ENCODE results near the gene BRPF3.

The BRPF3 gene

DNA sequence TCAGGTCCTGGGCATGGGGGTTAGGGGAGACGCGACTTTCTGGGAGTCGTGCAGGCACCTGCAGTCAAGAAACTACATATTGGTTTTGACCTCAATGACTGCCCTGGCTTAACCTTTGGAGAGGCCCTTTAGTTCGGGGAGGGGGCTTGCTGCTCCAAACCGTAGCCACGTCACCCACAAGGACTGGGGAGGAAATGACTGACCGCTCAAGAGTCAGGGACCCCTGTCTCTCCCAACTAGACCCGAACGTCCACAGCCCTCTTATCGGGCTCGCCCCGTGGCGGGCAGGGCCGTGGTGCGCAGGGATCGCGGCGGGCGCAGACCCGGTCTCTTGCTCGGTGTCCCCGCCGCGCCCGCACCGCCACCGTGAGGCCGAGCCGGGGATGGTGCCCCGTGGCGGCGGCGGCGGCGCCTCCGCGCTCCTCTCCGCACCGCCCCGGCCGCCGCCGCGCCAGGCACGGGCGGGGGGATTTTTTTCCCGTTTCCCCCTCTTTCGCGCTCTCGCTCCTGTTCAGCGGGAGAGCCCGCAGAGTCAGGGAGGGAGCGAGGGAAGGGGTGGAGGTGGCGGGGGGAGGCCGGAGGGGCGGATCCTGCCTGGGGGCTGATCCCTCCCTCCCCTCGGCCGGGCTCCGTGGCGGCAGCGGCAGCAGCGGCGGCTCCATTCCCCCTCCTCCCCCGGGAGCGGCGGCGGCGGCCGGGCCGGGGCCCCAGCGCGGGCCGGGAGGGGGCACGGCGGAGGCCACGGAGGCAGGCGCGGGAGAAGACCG lies at the start of gene BRPF3:
TSS of gene BRPF3 (plus strand) at position 632 of the 767 bp plus-strand sequence. CDS start 3,579 bp downstream, outside the sequence.
- in situ Hi-C loops (cut with HindIII; ENCODE audit: low sequenced_read_pairs), result loop anchor here (5.0 kb wide), 1 partner anchor 51 kb away; no protein-coding TSS in a partner anchor

DNA sequence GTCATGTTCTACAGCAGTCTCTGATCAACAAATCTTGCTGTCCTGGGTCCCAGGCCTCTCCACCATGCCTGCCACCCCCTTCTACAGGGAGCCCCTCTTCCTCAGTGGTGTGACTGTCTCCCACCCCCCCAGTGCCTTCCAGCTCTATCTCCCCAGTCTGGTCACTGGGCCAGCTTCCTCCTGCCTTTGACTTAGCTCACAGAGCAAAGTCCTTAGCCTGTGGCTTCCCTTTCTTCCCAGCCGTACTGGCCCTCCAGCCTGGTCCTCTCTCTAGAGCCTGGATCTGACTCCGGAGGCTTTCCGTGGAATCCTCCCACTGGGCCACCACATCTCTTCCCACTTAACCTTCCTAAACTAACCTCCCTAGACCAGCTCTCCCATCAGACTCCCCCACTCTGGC lies 49.2 kb upstream of the BRPF3 start:
- in situ Hi-C loops (cut with HindIII; ENCODE audit: low sequenced_read_pairs), result no loop called here

DNA sequence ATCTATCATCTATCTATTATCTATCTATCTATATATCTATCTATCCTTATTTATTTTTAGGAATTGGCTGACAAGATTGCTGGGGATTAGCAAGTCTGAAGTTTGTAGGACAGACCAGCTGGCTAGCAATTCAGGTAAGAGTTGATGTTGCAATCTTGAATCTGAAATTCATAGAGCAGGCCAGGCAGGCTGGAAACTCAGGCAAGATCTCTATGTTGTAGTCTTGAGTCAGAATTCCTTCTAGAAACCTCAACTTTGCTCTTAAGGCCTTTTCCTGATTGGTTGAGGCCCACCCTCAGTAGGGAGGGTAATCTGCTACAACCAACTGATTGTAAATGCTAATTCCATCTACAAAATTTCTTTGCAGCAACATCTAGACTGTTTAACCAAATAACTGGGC lies 47.1 kb upstream of the BRPF3 start:
- in situ Hi-C loops (cut with HindIII; ENCODE audit: low sequenced_read_pairs), result no loop called here

DNA sequence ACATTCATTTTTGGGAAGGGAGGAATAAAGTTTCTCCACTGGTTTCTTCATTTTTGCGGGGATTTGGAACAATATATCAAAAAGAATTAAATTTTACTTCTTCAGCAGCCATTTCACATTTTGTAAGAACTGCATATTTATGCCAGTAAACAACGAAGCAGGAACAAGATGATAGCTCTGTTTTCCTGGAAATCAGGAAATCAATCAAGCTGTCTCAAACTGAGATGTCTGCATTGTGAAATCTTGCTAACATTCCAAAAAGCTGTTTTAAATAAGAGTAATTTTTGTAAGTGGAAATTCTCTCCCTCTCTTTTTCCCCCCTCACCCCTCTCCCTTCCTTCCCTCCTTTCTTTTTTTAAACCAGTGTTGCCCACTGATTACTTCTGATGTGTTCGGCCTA lies 46.3 kb upstream of the BRPF3 start:
- in situ Hi-C loops (cut with HindIII; ENCODE audit: low sequenced_read_pairs), result no loop called here

DNA sequence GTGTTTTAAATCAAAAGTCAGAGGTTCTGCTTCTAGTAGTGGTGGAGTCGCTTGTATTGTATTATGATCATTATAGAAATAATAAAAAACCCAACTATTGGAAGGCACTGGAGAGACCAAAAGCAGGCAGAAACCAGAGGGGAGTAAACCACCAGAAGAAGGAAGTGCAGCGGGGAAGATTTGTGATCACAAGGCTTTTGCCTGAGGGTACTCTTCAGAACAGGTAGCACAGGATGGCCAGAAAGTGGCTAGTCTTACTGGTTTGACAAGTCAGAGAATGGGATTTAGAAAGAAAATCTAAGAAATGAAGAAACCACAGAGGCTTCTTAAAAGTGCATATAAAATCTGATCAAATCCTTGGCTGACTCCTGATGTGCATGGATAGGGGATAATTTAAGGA lies 42.3 kb upstream of the BRPF3 start:
- in situ Hi-C loops (cut with HindIII; ENCODE audit: low sequenced_read_pairs), result no loop called here

DNA sequence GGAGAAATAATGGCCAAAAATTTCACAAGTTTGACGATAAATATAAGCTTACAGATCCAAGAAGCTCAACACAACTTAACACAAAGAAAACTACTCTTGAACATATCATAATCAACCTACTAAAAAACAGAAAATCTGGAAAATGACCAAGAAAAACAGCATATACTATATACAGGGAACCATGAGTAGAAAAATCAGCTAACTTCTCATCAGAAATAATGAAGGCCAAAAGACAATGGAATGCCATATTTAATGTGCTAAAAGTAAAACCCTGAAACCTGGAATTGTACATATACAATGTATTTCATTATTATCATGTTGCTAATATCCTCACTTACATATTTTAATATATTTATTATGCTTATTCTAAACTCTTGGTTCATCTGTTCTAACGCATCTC lies 40.9 kb upstream of the BRPF3 start:
- in situ Hi-C loops (cut with HindIII; ENCODE audit: low sequenced_read_pairs), result no loop called here

DNA sequence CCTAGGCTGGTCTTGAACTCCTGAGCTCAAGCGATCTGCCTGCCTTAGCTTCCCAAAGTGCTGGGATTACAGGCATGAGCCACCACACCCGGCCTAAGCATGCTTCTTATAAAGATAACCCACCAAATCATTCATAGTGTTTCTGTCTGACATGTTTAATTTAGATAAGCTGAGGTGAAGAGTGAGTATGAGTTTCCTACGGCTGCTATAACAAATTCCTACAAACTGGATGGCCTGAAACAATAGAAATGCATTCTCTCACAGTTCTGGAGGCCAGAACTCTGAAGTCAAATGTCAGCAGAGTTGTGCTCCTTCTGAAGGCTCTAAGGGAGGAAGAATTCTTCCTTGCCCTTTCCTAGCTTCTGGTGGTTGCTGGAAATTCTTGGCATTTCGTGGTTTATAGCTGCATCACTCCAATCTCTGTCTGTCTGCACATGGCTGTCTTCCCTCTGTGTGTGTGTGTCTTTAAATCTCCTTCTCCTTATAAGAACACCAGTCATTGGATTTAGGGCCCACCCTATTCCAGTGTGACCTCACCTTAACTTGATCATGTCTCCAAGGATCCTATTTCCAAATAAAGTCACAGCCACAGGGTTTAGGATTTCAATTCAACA lies 36.3 kb upstream of the BRPF3 start:
- in situ Hi-C loops (cut with HindIII; ENCODE audit: low sequenced_read_pairs), result no loop called here

DNA sequence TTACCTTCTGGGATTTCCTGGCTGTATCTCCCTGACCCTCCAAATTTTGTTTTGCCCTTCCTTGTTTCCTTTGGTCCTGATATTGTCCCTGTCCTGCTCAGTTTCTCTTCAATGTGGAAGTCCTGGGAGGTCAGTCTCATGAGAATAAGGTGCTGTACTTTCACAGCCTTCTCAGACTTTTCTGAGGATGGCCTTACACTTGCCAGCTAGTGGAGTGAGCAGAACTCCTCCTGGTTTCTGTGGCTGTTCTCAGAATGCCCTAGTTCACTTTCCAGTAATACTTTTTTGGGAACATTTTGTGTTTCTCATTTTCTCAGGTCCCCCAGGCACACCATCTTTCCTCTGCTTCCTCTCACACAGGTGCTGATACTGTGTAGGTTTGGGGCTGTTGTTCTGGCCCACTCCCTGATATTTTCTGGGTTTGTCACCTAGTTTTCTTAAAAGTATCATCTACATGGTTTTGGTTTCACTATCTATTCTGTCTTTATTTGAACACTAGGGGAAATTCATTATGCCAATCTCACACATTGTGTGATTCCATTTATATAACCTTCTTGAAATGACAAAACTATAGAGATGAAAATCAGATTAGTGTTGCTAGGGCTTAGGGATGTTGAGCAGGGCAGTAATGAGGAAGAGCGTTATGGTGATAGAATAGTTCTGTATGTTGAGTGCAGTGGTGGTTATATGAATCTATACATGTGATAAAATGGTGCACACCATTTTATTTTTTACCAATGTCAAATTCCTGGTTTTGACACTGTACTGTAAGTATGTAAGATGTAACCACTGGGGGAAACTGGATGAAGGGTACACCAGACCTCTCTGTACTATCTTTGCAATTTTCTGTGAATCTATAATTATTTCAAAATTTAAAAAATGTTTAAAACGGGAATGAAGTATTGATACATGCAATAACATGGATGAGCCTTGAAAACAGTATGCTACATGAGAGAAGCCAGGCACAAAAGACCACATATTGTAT lies 27.2 kb upstream of the BRPF3 start:
- in situ Hi-C loops (cut with HindIII; ENCODE audit: low sequenced_read_pairs), result no loop called here

DNA sequence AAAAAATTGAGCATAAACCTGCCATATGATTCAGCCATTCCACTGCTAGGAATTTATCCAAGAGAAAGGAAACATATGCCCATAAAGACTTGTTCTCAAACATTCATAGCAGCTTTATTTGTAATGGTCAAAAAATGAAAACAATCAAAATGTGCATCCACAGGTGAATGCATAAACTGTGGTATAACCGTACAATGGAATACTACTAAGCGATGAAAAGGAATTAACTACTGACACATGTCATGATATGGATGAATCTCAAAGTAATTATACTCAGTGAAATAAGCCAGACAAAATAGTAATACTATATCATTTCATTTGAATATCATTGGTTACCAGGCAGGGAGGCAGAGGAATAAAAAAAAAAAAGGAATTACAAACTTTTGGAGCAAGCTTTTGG lies 25.8 kb upstream of the BRPF3 start:
- in situ Hi-C loops (cut with HindIII; ENCODE audit: low sequenced_read_pairs), result no loop called here

DNA sequence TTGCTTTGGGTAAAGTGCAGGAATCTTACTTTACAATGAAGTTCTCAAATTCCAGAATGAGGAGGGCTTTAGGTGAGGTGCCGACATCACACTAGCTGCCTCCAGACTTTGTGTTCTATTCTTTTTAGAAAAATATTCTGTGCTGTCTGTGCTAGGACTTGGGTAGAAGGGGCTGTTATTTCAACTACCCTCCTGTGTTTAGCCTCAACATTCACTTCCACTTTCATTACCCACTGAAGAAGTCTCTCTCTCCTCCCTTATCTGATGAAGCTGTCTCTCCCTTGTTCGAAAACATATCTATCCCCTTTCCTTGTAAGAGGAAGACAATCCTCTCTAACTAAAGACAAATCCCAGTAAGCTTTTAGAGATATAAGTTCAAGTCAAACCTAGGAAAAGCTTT lies 25.0 kb upstream of the BRPF3 start:
- in situ Hi-C loops (cut with HindIII; ENCODE audit: low sequenced_read_pairs), result no loop called here

DNA sequence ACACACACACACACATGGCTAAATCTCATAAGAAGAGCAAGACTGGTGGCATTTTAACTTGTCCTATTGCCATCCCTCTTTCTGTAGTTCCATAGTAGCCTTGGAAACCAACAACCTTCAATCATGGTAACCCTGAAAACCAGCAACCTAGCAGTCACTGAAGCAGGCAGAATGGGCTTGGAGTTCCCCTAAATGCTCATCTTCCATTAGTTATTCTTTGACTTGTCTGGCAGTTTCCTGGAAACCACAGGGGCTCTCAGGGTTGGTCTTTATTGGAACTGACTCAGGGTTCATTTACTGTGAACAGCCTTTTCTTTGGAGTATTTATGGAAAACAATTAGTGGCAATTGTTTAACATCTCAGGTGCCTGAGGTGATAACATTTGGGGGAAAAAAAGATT lies 19.4 kb upstream of the BRPF3 start:
- in situ Hi-C loops (cut with HindIII; ENCODE audit: low sequenced_read_pairs), result no loop called here

DNA sequence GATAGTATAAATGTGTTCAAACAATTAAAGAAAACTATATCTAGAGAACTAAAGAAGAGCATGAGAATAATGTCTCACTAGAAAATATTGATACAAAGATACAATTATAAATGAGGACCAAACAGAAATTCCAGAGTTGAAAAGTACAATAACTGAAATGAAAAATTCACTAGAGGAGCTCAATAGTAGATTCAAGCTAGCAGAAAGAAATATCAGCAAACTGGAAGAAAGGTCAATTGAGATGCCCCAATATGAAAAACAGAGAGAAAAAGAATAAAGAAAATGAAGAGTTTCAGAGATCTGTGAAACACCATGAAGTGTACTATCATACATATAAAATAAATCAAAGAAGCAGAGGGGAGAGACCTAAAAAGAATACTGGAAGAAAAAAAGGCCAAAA lies 18.0 kb upstream of the BRPF3 start:
- in situ Hi-C loops (cut with HindIII; ENCODE audit: low sequenced_read_pairs), result no loop called here

DNA sequence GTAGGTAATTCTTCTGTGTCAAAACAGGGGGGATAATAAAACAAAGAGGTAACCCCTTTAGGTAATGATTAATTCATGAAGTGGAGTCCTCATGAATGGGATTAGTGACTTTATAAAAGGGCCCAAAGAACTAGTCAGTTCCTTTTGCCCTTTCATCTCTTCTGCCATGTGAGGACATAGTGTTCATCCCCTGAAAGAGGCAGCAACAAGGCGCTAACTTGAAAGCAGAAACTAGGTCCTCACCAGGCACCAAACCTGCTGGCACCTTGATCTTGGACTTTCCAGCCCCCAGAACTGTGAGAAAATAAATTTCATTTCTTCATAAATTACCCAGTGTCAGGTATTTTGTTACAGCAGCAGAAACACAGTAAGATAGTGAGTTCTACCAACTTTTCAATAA lies 16.4 kb upstream of the BRPF3 start:
- in situ Hi-C loops (cut with HindIII; ENCODE audit: low sequenced_read_pairs), result no loop called here

DNA sequence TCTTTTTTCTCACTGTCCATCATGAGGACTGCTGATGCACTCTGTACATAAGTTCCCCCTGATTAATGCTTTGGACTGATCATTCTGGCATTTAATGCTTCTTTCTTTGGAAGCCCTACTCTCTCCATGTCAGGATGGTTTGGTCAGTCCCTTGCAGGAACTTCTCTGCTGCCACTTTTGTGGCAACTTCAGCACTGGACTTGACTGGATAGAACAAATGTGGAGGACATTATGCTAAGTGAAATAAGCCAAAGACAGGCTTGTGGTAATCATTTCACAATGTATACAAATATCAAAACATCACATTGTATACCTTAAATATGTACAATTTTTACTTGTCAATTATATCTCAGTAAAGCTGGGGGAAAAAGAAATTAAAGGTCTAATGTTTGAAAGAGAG lies 12.2 kb upstream of the BRPF3 start:
- in situ Hi-C loops (cut with HindIII; ENCODE audit: low sequenced_read_pairs), result no loop called here

DNA sequence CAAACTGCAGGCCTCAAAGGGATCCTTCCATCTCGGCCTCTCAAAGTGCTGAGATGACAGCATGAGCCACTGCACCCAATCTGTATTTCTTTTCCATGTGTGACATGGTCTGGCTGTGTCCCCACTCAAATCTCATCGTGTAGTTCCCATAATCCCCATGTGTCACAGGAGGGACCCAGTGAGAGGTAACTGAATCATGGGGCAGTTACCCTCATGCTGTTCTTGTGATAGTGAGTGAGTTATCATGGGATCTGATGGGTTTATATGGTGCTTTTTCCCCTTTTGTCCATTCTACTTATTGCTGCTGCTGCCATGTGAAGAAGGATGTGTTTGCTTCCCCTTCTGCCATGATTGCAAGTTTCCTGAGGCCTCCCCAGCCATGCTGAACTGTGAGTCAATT lies 10.3 kb upstream of the BRPF3 start:
- in situ Hi-C loops (cut with HindIII; ENCODE audit: low sequenced_read_pairs), result no loop called here

DNA sequence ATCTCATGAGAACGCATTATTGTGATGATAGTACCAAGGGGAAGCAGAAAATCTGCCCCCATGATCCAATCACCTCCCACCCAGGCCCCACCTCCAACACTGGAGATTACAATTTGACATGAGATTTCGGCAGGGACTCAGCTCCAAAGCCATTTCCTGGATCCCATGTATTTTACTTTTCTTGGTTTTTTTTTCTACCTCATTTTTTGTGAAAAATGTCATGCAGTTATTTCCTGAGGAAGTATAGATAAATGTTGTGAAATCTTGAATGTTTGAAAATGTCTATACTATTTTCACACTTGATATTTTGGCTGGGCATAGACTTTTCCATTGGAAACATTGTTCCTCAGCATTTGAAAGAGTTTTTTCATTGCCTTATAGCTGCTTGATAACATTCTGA lies 9.1 kb upstream of the BRPF3 start:
- in situ Hi-C loops (cut with HindIII; ENCODE audit: low sequenced_read_pairs), result no loop called here

DNA sequence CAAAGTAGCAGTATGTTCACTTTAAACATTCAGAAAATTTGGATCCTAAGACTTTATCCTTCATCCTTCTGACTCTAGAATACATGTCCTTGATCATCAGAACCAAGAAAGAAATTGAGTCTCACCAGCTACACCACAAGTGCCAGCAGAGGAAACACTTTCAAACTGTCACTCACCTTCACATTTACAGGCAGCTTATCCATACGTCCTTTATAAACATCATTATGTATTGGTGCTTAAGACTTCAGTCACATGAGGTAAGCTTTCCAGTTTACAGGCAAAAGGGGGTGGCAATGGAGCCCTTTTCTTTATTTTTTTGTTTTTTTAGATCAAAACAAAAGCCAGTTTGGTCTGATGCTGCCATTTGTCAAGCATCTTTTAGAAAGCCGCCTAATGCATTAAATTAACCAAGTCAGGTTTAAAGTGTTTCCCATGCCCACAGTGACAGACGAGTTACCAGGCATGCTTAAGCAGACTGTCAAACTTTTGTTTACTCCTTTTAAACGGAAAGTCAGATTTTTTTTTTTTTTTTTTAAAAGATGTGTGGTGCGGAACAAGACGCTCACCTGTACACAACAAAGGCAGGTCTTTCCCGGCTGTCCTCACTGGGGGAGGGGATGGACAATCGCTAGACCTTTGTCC lies 952 bp upstream of the BRPF3 start:
- in situ Hi-C loops (cut with HindIII; ENCODE audit: low sequenced_read_pairs), result loop anchor here (5.0 kb wide), 1 partner anchor 52 kb away; no protein-coding TSS in a partner anchor

DNA sequence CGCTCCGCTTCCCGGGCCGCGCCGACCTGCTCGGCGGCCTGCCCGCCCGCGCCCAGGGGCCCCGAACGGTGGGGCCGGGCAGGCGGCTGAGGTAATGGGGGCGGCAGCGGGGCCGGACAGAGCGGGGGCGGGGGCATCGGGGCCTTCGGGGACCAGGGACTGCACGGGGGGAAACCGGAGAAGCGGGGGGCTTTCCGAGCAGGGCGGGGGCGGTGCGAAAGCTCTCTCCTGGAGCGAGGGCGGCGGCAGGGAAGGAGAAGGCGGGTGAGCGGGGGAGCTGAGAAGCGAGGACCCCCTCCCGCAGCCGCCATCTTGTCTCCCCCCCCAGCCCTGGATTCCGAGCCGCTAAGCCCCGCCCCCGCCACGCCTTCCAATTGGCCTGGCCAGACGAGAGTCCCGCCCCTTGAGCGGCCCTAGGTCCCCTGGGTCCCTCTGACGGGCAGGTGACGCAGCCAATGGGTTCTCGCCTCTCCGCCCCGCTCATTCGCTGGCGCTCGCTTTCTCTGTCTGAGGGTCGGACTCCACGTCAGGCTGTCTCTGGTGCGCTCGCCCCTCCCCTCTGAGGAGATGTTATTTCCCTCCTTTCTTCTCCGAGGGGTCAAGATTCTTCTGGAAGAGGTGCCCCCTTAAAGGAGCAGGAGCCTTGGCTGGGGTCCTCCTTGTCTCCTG lies 470 bp downstream of the BRPF3 start:
- in situ Hi-C loops (cut with HindIII; ENCODE audit: low sequenced_read_pairs), result loop anchor here (5.0 kb wide), 1 partner anchor 50 kb away; no protein-coding TSS in a partner anchor

DNA sequence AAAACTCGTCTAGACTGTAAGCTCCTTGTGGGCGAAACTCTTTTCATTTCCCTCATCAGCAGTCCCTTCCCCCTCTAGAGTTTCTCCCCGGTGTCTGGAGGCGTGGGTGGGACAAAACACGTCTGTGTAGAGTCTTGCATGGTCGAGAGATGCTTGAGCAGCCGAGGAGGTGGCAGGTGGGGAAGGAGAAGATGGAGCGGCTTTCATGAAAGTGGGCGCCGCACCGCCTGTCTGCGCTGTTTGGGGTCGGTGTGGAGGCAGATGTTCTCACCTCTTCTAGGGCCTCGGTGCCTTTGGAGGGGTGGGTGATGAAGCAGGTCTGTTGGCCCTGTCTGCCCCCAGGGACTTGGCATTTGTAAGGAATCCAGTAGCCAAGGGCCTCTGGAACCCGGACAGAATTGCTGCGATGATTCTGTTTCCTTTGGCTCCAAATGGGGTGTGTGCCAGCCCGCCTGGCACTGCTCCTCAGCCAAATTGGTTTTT lies 1.2 kb downstream of the BRPF3 start:
- in situ Hi-C loops (cut with HindIII; ENCODE audit: low sequenced_read_pairs), result loop anchor here (5.0 kb wide), 1 partner anchor 50 kb away; no protein-coding TSS in a partner anchor

DNA sequence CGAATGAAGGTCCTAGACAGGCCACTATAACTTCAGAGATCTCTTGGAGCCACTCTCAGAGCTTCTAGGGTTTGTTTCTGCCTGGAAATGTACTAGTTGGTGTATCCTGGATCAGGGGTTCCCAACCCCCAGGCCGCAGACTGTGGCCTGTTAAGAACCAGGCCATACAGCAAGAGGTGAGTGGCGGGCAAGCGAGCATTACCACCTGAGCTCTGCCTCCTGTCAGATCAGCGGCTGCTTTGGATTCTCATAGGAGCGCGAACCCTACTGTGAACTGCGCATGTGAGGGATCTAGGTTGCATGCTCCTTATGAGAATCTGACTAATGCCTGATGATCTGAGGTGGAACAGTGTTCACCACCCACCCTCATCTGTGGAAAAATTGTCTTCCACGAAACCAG lies 2.4 kb downstream of the BRPF3 start:
- in situ Hi-C loops (cut with HindIII; ENCODE audit: low sequenced_read_pairs), result loop anchor here (5.0 kb wide), 1 partner anchor 48 kb away; no protein-coding TSS in a partner anchor
